ENCODE data around the gene SUPT4H1.

Gene SUPT4H1

GRCh38 chr17:58316260-58316960, 35.6 kb downstream of the SUPT4H1 start:
- no peak for DNase-seq

GRCh38 chr17:58315750-58316149, 36.3 kb downstream of the SUPT4H1 start:
- no peak for DNase-seq

GRCh38 chr17:58315281-58315711, 36.7 kb downstream of the SUPT4H1 start:
- no peak for DNase-seq

GRCh38 chr17:58314706-58315015, 37.3 kb downstream of the SUPT4H1 start:
- no peak for DNase-seq

- DNase-seq: no peak
These were observed 37.9 kb downstream of the SUPT4H1 start for GRCh38 chr17:58313815-58314705.

GRCh38 chr17:58312829-58313228, 39.2 kb downstream of the SUPT4H1 start:
- no peak for DNase-seq

- DNase-seq: no peak
These were observed 39.9 kb downstream of the SUPT4H1 start for GRCh38 chr17:58312021-58312630.

GRCh38 chr17:58311429-58311894, 40.5 kb downstream of the SUPT4H1 start:
- no peak for DNase-seq

GRCh38 chr17:58310511-58311428, 41.2 kb downstream of the SUPT4H1 start:
- no peak for DNase-seq

- DNase-seq: no peak
These were observed 42.1 kb downstream of the SUPT4H1 start for GRCh38 chr17:58309918-58310259.

- DNase-seq: no peak
These were observed 42.8 kb downstream of the SUPT4H1 start for GRCh38 chr17:58308985-58309917.

- DNase-seq: no peak
These were observed 43.6 kb downstream of the SUPT4H1 start for GRCh38 chr17:58308173-58308984.

- no peak for DNase-seq
These were observed 44.4 kb downstream of the SUPT4H1 start for GRCh38 chr17:58307468-58308172.

- no peak for DNase-seq
These were observed 45.7 kb downstream of the SUPT4H1 start for GRCh38 chr17:58306131-58306951.

- DNase-seq: no peak
These were observed 46.4 kb downstream of the SUPT4H1 start for GRCh38 chr17:58305626-58306025.

GRCh38 chr17:58304750-58305486, 47.1 kb downstream of the SUPT4H1 start:
- no peak for DNase-seq

GRCh38 chr17:58303971-58304749, 47.8 kb downstream of the SUPT4H1 start:
- peak; percentile 60 to 72 for DNase-seq

Measured in activated CD4-positive, alpha-beta T cell treated with anti-CD3 and anti-CD28 coated beads, Interleukin-2, amount 50 U/mL, for 48 hours (primary cell).